Measurements from ENCODE around the gene POU2AF3.

The POU2AF3 gene

DNA sequence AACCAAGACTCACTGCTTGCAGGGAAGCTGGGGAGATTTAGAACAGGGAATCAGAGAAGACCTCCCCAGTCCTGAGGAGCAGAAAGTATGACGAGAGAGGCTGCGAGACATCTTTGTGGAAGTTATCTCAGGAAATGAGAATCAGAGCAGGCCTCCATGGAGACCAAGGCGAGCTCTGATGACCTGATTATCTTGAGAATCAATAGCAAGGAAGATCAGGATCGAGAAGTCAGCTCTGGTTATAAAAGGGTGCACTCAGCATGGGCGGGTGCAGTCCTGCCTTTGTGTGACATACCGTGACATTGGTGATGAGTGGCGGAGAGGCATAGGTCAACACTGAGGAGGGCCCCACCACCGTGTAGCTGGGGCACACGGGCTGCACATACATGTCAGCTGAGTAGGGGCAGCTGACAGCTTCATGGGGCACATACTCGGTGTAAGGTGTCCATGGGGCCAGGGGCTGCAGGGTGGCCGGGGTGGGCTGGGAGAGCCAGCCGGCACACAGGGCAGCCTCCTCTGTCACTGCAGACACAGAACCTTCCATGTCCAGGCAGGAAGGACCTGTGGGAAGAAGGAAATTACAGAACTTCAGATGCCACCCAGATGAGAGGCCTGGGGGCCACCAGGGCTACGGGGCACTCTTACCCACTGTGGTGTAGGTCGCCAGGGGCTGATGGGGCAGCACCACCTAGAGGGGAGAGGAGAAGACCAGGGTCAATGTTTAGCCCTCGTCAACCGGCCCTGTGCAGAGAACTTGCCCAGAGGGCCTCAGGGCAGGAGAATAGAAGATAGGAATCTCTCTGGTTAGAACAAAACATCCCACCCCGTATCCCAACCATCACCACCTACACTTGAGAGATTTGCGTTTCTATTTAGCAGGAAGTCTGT, 59.0 kb downstream of the POU2AF3 start:
- no peaks in the 10 kb centered on the region for H3K4me1 Mint-ChIP-seq (ENCODE audit: low read depth)
- H3K4me3 Mint-ChIP-seq: no peak overlapping the region
- H3K36me3 Mint-ChIP-seq (ENCODE audit: low read depth): no peaks in the 10 kb centered on the region
- H3K27ac Mint-ChIP-seq: no peak overlapping the region
- no peaks in the 10 kb centered on the region for H3K27me3 Mint-ChIP-seq (ENCODE audit: low read depth)
- DNase-seq (ENCODE audit: low spot score): no peak
- no peaks in the 10 kb centered on the region for H3K9me3 Mint-ChIP-seq
